ENCODE measurements around the gene RNF26. TPM values are rescaled to one million over a fixed set of nuclear protein-coding genes. Genes with fewer than 3 reads are reported as not detected.

Gene RNF26
- total and polyA plus RNA-seq, 10 of the 15 experiments (the other 5 are each of a cell fraction or from before 2014, with no cell fraction given): 2.8 to 54.5 (median 17.7) TPM

DNA sequence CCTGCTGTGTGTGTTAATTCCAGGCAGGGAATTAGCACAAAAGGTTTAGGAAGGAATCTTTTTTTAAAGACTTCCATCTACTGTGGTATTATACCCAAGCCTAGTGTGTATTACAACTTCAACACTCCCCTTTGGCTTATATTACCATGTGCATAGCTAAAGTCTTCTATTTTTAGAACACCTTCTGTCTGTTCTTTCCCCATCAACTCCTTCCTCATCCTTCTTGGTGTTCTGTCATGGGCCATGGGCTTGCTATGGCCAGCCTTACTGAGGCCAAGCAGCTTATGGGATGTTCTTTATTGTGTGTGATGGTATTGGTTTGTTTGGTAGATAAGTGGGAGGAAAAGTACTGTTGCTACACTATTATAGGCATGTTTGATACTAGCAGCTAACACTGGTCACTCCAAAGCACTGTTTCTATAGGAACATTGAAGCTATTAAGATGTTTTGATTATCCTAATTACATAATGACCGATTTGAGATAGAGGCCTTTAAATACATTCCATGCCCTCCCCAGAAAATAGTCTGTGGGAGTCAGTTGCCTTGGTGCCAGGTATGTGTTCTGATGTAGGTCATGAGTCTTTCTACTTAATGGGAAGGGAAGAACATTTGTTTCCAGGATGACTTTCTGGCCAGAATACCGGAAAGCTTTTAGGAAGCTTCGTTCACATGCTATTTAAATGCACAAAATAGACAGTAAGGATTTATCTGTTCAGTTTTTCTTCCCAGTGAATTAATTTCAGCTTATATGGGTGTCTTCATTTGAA, 33.9 kb upstream of the RNF26 start (continued):
- TF ChIP-seq, protein P1, sequence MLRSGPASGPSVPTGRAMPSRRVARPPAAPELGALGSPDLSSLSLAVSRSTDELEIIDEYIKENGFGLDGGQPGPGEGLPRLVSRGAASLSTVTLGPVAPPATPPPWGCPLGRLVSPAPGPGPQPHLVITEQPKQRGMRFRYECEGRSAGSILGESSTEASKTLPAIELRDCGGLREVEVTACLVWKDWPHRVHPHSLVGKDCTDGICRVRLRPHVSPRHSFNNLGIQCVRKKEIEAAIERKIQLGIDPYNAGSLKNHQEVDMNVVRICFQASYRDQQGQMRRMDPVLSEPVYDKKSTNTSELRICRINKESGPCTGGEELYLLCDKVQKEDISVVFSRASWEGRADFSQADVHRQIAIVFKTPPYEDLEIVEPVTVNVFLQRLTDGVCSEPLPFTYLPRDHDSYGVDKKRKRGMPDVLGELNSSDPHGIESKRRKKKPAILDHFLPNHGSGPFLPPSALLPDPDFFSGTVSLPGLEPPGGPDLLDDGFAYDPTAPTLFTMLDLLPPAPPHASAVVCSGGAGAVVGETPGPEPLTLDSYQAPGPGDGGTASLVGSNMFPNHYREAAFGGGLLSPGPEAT (IDR thresholded peaks at IDR 0.05; ENCODE audit: low read depth): no peak

DNA sequence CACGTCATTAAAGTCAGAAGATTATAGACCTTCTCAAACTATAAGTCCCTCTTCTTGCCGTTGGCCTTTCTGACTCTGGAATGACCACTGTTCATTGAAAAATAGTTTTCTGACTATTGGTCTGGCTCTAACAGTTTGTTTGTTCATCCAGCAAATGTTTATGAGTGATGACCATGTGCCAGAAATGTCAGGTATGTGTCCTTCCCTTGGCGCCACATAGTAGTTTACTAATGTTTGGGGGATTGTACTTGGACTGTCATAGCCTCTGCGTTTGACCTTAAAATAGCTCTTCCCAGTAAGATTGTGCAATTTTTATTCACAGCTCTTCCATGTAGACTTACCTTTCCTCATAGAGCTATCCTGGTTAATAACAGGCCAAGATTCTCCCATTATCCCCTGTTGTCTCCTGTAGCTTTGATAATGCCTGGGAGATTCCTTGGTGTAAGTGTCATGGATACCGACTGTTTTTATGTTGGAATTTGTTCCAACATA, 31.1 kb upstream of the RNF26 start:
- SMC1A ChIA-PET (ENCODE audit: uncharacterized antibody, unreplicated experiment): interaction anchor here (1.2 kb wide), 1 partner anchor 99 kb away, joined by 3 read pairs; no protein-coding TSS in a partner anchor

More for the DNA sequence above, 31.1 kb upstream of the RNF26 start:
- no peak overlapping the region for H3K4me2 ChIP-seq (ENCODE audit: control insufficient read depth, insufficient read depth)
- no peak overlapping the region for H3K4me3 ChIP-seq
- in situ Hi-C loops (cut with MboI) (no loop called here), intact Hi-C loops (cut with micrococcal nuclease; ENCODE audit: unreplicated experiment) (no loop called here)
- H2AFZ ChIP-seq (ENCODE audit: control insufficient read depth, low read depth, low read length): no peak overlapping the region
- no peaks in the 10 kb centered on the region for H3K4me1 ChIP-seq (ENCODE audit: control insufficient read depth, insufficient read depth, low read length)
- FAIRE-seq (no peak), DNase-seq (ENCODE audit: low read depth, low spot score) (no peak), ATAC-seq (no peak)
- ChIA-PET RAD21 (ENCODE audit: unreplicated experiment) (no interaction called here), CTCF (interaction anchor here (0.9 to 1.9 kb wide), 5 partner anchors 12 to 134 kb away, joined by 3 to 5 read pairs (median 4); no protein-coding TSS in a partner anchor), POLR2A (no interaction called here)
- no peak overlapping the region for H3K9ac ChIP-seq (ENCODE audit: control insufficient read depth, insufficient read depth, low read length)
- no peaks in the 10 kb centered on the region for H4K20me1 ChIP-seq (ENCODE audit: control insufficient read depth, insufficient read depth)
- TF ChIP-seq IKZF2 (IDR thresholded peaks at IDR 0.05) (no peak), EZH2 (IDR thresholded peaks at IDR 0.05; ENCODE audit: borderline replicate concordance, control insufficient read depth, low read depth, low read length) (no peak)
- no peak overlapping the region for H3K27ac ChIP-seq (ENCODE audit: control insufficient read depth, insufficient read depth)
- H3K27me3 ChIP-seq (replicated peaks in 1 of 2; ENCODE audit: control insufficient read depth in 2 of 2, insufficient read depth in 2 of 2, low read length in 1 of 2): no peaks in the 10 kb centered on the region
- H3K36me3 ChIP-seq (ENCODE audit: control insufficient read depth in 2 of 2, insufficient read depth in 2 of 2, low read length in 1 of 2): peaks cover 13 to 28% of the 10 kb centered on the region in 2 experiments
- no peaks in the 10 kb centered on the region for H3K9me3 ChIP-seq (replicated peaks; ENCODE audit: control insufficient read depth, insufficient read depth, low read length)
- no peaks in the 10 kb centered on the region for H3K79me2 ChIP-seq (ENCODE audit: control insufficient read depth, insufficient read depth, low read length)
- no TSS peak for BruUV-seq (replicated peaks)
- WGBS (ENCODE audit: insufficient coverage, insufficient replicate concordance, low lambda C conversion rate, missing lambda C conversion rate): 91% methylated on average over 5 of the region's 5 CpGs
